GM12878 (cell line): ENCODE results near the gene CANX. TPM values are rescaled to one million over a fixed set of nuclear protein-coding genes. Genes with fewer than 3 reads are reported as not detected.

Source experiments
- ATAC-seq: fragments of 200-7000 bp; cut with Tn5 transposase; 3 replicates; pipeline ENCODE4 v1.9.1; 2020; ENCODE audit warnings: mild to moderate bottlenecking, moderate library complexity
- Bru-seq: library from RNA; stranded (reverse); fragments of 400-500 nt; gene quantifications from one replicate; lab custom pipeline; 2021; lab: Mats Ljungman, UMichigan
- BruChase-seq, 2 experiments: library from RNA; stranded (reverse); fragments of 400-500 nt; gene quantifications; one replicate each; lab custom pipeline; 2021; lab: Mats Ljungman, UMichigan
- BruUV-seq: library from RNA; stranded (reverse); fragments of 400-500 nt; replicated peaks from 2 replicates; lab custom pipeline; 2021; lab: Mats Ljungman, UMichigan
- CTCF ChIA-PET: fragments of 300-600 bp; sonication (Branson Sonifier 250); formaldehyde crosslinking; extraction: SDS; loops from one replicate; lab custom pipeline; 2021; ENCODE audit warnings: inconsistent platforms; lab: Yijun Ruan, JAX
- POLR2A ChIA-PET: fragments of 350-600 bp; formaldehyde crosslinking; extraction: SDS; loops from one replicate; lab custom pipeline; 2021; ENCODE audit warnings: inconsistent platforms; lab: Charles Lee
- RAD21 ChIA-PET: fragments of 300-600 bp; sonication (Branson Sonifier 250); formaldehyde crosslinking; loops from one replicate; lab custom pipeline; 2023; ENCODE audit warnings: antibody characterized with exemption; ENCODE audit not compliant: unreplicated experiment; lab: Charles Lee
- SMC1A ChIA-PET: fragments of 300-600 bp; sonication (Branson Sonifier 250); formaldehyde crosslinking; loops from one replicate; lab custom pipeline; 2023; ENCODE audit not compliant: unreplicated experiment, uncharacterized antibody; lab: Charles Lee
- DNase-seq: peaks from one replicate; pipeline ENCODE4 v3.0.0-alpha.2; 2011; ENCODE audit warnings: low read depth, low spot score
- FAIRE-seq: peaks from 3 replicates; lab custom pipeline; 2011; peaks lifted over from hg19 to GRCh38; lab: Jason Lieb, UNC
- H2AFZ ChIP-seq: 2 replicates; pipeline ENCODE4 v1.6.0; 2011; ENCODE audit warnings: low read depth, low read length, control low read depth; ENCODE audit not compliant: control insufficient read depth
- H3K27ac ChIP-seq: 2 replicates; pipeline ENCODE4 v1.5.1; 2011; ENCODE audit warnings: control low read depth; ENCODE audit not compliant: control insufficient read depth, insufficient read depth
- H3K27me3 ChIP-seq, 2 experiments: replicated peaks in 1 of 2; 2 replicates each; pipeline versions ENCODE4 v1.6.0 to v1.6.1; 2011; ENCODE audit warnings: low read length in 1 of 2; ENCODE audit not compliant: control insufficient read depth in 2 of 2, insufficient read depth in 2 of 2
- H3K36me3 ChIP-seq, 2 experiments: 2 replicates each; pipeline ENCODE4 v1.5.1; 2011; ENCODE audit warnings: low read length in 1 of 2; ENCODE audit not compliant: control insufficient read depth in 2 of 2, insufficient read depth in 2 of 2
- H3K4me1 ChIP-seq: 2 replicates; pipeline ENCODE4 v1.6.1; 2011; ENCODE audit warnings: mild to moderate bottlenecking, low read length, moderate library complexity, mixed read lengths; ENCODE audit not compliant: control insufficient read depth, insufficient read depth
- H3K4me2 ChIP-seq: 2 replicates; pipeline ENCODE4 v1.6.0; 2011; ENCODE audit warnings: control low read depth; ENCODE audit not compliant: control insufficient read depth, insufficient read depth
- H3K4me3 ChIP-seq: fragments of 200-600 bp; sonication (generic); 2 replicates; pipeline ENCODE4 v1.5.1; 2016
- H3K79me2 ChIP-seq: 2 replicates; pipeline ENCODE4 v1.6.0; 2011; ENCODE audit warnings: low read length; ENCODE audit not compliant: control insufficient read depth, insufficient read depth
- H3K9ac ChIP-seq: 2 replicates; pipeline ENCODE4 v1.8.0; 2011; ENCODE audit warnings: low read length, control low read depth, mixed read lengths; ENCODE audit not compliant: control insufficient read depth, insufficient read depth
- H3K9me3 ChIP-seq: replicated peaks from 3 replicates; pipeline ENCODE4 v1.5.1; 2011; ENCODE audit warnings: mild to moderate bottlenecking, low read length; ENCODE audit not compliant: control insufficient read depth, insufficient read depth
- H4K20me1 ChIP-seq: 2 replicates; pipeline ENCODE4 v1.6.0; 2011; ENCODE audit not compliant: control insufficient read depth, insufficient read depth
- CHD2 ChIP-seq: IDR thresholded peaks from 2 replicates; pipeline ENCODE4 v1.6.1; 2011; ENCODE audit warnings: low read depth, low read length, improper control_type of control experiment, borderline replicate concordance
- EGR1 ChIP-seq, 2 experiments: IDR thresholded peaks; 1 replicate in 1 of 2; 2 replicates in 1 of 2; pipeline ENCODE4 v1.6.1; 2011 to 2012; ENCODE audit warnings: low read depth in 2 of 2, low read length in 2 of 2, borderline replicate concordance in 1 of 2, mild to moderate bottlenecking in 1 of 2, moderate library complexity in 1 of 2
- NKRF ChIP-seq: fragments of 450-650 bp; conservative IDR thresholded peaks from 2 replicates; pipeline ENCODE4 v1.6.1; 2017; ENCODE audit warnings: mild to moderate bottlenecking, moderate library complexity
- NR2C1 ChIP-seq: fragments of 450-650 bp; IDR thresholded peaks from 2 replicates; pipeline ENCODE4 v1.6.1; 2017; ENCODE audit warnings: antibody characterized with exemption, mild to moderate bottlenecking, moderate library complexity
- USF2 ChIP-seq: IDR thresholded peaks from 2 replicates; pipeline ENCODE4 v1.6.1; 2011; ENCODE audit warnings: low read depth, low read length, improper control_type of control experiment, borderline replicate concordance
- ZNF274 ChIP-seq: IDR thresholded peaks from one replicate; pipeline ENCODE4 v1.8.0; 2011; ENCODE audit not compliant: insufficient read length, insufficient read depth
- WGBS: methylation state at CpG from one replicate; pipeline ENCODE4 v1.1.6; 2016; ENCODE audit warnings: low lambda C conversion rate; ENCODE audit not compliant: insufficient replicate concordance, insufficient coverage; ENCODE audit errors: missing lambda C conversion rate; 5-methylcytosine and 5-hydroxymethylcytosine counted together
- in situ Hi-C: fragments of 300-500 bp; cut with MboI; formaldehyde crosslinking; loops from 9 replicates; pipeline ENCODE4 v1.14.3; 2018; ENCODE audit warnings: mixed read lengths
- intact Hi-C: fragments of 100-400 bp; cut with micrococcal nuclease; formaldehyde crosslinking; loops from one replicate; pipeline ENCODE4 v1.14.2; 2022; ENCODE audit not compliant: unreplicated experiment
- long read RNA-seq, 2 experiments: library from polyadenylated mRNA; unstranded; transcript quantifications; one replicate each; pipeline ENCODE4 v2.0.0, GENCODE V29; 2019 to 2020
- polyA minus RNA-seq, 3 experiments: library from RNA; depleted of rRNA, polyadenylated mRNA; stranded (reverse); fragments of >200 nt; gene quantifications; 2 replicates each; pipeline ENCODE4 v1.2.3, GENCODE V29; 2011
- polyA plus RNA-seq, 11 experiments: library from polyadenylated mRNA; depleted of rRNA in 4 of 11; unstranded in 6 of 11; stranded (reverse) in 5 of 11; fragments of >200 nt; fragmentation: Nextera tagmentation in 4 of 11; fragmentation: Illumina TruSeq in 1 of 11; extraction: Ambion mirVana in 4 of 11; extraction: Trizol in 1 of 11; gene quantifications; 1 replicate in 1 of 11; 2 replicates in 10 of 11; pipeline versions ENCODE4 v1.2.1 to v1.2.3, GENCODE V29; 2011 to 2016; ENCODE audit warnings: inconsistent platforms in 2 of 11, missing spikeins in 2 of 11, low read depth in 1 of 11
- total RNA-seq, 4 experiments: library from RNA; depleted of rRNA in 3 of 4; stranded (reverse); fragments of >200 nt in 3 of 4; fragmentation: Illumina TruSeq in 1 of 4; extraction: Trizol in 1 of 4; gene quantifications; 2 replicates each; pipeline versions ENCODE4 v1.2.1 to v1.2.3, GENCODE V29; 2013 to 2021
- TF ChIP-seq, protein P1 (sequence below): IDR thresholded peaks from 2 replicates; pipeline ENCODE4 v1.6.1; 2012; ENCODE audit warnings: mild to moderate bottlenecking, low read depth, low read length

Gene CANX, protein sequence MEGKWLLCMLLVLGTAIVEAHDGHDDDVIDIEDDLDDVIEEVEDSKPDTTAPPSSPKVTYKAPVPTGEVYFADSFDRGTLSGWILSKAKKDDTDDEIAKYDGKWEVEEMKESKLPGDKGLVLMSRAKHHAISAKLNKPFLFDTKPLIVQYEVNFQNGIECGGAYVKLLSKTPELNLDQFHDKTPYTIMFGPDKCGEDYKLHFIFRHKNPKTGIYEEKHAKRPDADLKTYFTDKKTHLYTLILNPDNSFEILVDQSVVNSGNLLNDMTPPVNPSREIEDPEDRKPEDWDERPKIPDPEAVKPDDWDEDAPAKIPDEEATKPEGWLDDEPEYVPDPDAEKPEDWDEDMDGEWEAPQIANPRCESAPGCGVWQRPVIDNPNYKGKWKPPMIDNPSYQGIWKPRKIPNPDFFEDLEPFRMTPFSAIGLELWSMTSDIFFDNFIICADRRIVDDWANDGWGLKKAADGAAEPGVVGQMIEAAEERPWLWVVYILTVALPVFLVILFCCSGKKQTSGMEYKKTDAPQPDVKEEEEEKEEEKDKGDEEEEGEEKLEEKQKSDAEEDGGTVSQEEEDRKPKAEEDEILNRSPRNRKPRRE
- 285 and 287 TPM in 2 replicates for total RNA-seq (2013; cell fraction: nucleolus; rRNA removed)
- 259 and 322 TPM in 2 replicates for total RNA-seq (2014; rRNA removed)
- total RNA-seq (2014; rRNA removed; fragmentation: Illumina TruSeq; extraction: Trizol): 416 and 430 TPM in 2 replicates
- total RNA-seq (2021): 550 and 555 TPM in 2 replicates
- polyA plus RNA-seq (2011; ENCODE audit: low read depth): 328 TPM
- polyA plus RNA-seq (2011; rRNA removed): 602 and 605 TPM in 2 replicates
- 137 and 177 TPM in 2 replicates for polyA plus RNA-seq (2011; cell fraction: cytosol; rRNA removed)
- 109 and 125 TPM in 2 replicates for polyA plus RNA-seq (2011; cell fraction: nucleus; rRNA removed)
- polyA plus RNA-seq (2012): 303 and 419 TPM in 2 replicates
- polyA plus RNA-seq (2014; fragmentation: Illumina TruSeq; extraction: Trizol): 393 and 480 TPM in 2 replicates
- 100 to 1,000 TPM in 1 of 2 experiments, 10 to 100 TPM in 1; 78.2 to 139 TPM for polyA plus RNA-seq (2014; fragmentation: Nextera tagmentation; extraction: Ambion mirVana)
- polyA plus RNA-seq (2014; rRNA removed): 261 and 326 TPM in 2 replicates
- polyA plus RNA-seq (2016; fragmentation: Nextera tagmentation; extraction: Ambion mirVana): 100 to 1,000 TPM; 433 to 469 TPM
- polyA minus RNA-seq (2011; rRNA and poly(A)+ RNA removed): 439 and 652 TPM in 2 replicates
- 262 and 309 TPM in 2 replicates for polyA minus RNA-seq (2011; cell fraction: cytosol; rRNA and poly(A)+ RNA removed)
- 71.2 and 97.1 TPM in 2 replicates for polyA minus RNA-seq (2011; cell fraction: nucleus; rRNA and poly(A)+ RNA removed)
- Bru-seq, nascent RNA: percentile 94 among the genes with signal in this experiment
- BruChase-seq, experiment 1, labeled RNA remaining after a 6-hour chase: percentile 99 among the genes with signal in this experiment
- percentile 97 among the genes with signal in this experiment for BruChase-seq, experiment 2, labeled RNA remaining after a 2-hour chase
- long read RNA-seq, experiment 1, full-length matches to known transcripts: 103 of 149 reads
- long read RNA-seq, experiment 1, partial matches to known transcripts: 22 of 149 reads
- long read RNA-seq, experiment 1, other reads (novel, unspliced or antisense): 24 of 149 reads
- long read RNA-seq, experiment 2, full-length matches to known transcripts: 277 of 520 reads
- long read RNA-seq, experiment 2, partial matches to known transcripts: 221 of 520 reads
- long read RNA-seq, experiment 2, other reads (novel, unspliced or antisense): 22 of 520 reads

DNA sequence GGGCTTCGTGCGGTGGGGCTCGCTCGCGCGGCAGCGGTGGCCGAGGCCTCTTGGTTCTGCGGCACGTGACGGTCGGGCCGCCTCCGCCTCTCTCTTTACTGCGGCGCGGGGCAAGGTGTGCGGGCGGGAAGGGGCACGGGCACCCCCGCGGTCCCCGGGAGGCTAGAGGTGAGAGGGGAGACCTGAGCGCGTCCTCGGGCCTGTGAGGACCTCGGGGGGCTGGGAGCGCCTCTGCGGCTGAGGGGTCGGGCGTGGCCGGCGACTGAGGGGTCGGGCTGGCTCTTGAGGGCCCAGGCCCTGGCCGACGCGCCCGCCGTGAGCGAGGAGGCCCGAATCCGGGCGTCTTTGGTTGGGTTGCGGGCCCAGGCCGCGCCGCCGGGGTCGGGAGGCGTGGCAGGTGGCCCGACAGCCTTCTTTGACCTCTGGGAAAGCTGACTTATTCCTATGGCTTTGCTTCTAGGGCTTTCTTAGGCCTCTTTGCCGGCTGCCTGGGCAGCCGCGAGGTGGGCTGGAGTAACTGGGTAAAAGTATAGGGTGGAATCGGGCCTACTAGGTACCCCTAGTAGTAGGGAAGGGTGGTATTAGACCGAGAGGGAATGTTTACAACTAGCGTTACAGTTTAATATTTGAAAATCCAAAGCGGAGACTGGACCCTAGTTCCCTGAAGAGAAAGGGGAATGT lies at the start of gene CANX:
CANX (plus strand) TSS at position 33 of the 681 bp plus-strand sequence. CDS start 6,715 bp downstream, outside the sequence.
- peak within 1 kb of the TSS; percentile 98 for H3K27ac ChIP-seq
- no peaks in the 10 kb centered on the region for H3K27me3 ChIP-seq
- ChIA-PET CTCF (interaction anchor here (1.2 to 2.2 kb wide), 2 partner anchors 19 to 75 kb away, joined by 3 to 6 read pairs; partner anchors contain the start of genes CBY3 and HNRNPH1), POLR2A (interaction anchor here (1.1 to 1.9 kb wide), 4 partner anchors 19 to 76 kb away, joined by 3 to 9 read pairs (median 8); partner anchors contain the start of genes CBY3, HNRNPH1 and MAML1), SMC1A (interaction anchor here (0.7 to 1.9 kb wide), 2 partner anchors 33 to 81 kb away, joined by 3 to 6 read pairs; partner anchors contain the start of gene MAML1), RAD21 (interaction anchor here (0.6 to 1.5 kb wide), 2 partner anchors 11 to 21 kb away, joined by 3 to 7 read pairs; no protein-coding TSS in a partner anchor)
- ATAC-seq: peak; percentile 17
- H3K36me3 ChIP-seq: peaks cover 0 to 3% of the 10 kb centered on the region in 2 experiments; a peak in 2 of 4 replicates
- H3K4me1 ChIP-seq: peaks cover 14% of the 10 kb centered on the region
- H2AFZ ChIP-seq: peak within 1 kb of the TSS; percentile 57
- intact Hi-C loops: loop anchor here (1.0 to 2.0 kb wide), 3 partner anchors 21 to 76 kb away; partner anchors contain the start of genes HNRNPH1 and MAML1
- WGBS: under 1% methylated on average over 57 of the region's 58 CpGs
- H3K9ac ChIP-seq: peak within 1 kb of the TSS; percentile 100
- H3K9me3 ChIP-seq: no peaks in the 10 kb centered on the region
- no peak for FAIRE-seq
- in situ Hi-C loops: no loop called here
- H4K20me1 ChIP-seq: no peaks in the 10 kb centered on the region; the same call in 1 of the 2 replicates
- no TSS peak for BruUV-seq
- DNase-seq: no peak
- H3K79me2 ChIP-seq: peaks cover 57% of the 10 kb centered on the region
- peak within 1 kb of the TSS; percentile 75 for H3K4me2 ChIP-seq
- peak within 1 kb of the TSS; percentile 89 for H3K4me3 ChIP-seq
- TF ChIP-seq EGR1 (IDR thresholded peaks at IDR 0.05; ENCODE audit: borderline replicate concordance in 1 of 2, low read depth in 2 of 2, low read length in 2 of 2): peak; percentile 20 to 44; a peak in 2 of 3 replicates
- peak; percentile 75 for TF ChIP-seq USF2
- TF ChIP-seq, protein P1, sequence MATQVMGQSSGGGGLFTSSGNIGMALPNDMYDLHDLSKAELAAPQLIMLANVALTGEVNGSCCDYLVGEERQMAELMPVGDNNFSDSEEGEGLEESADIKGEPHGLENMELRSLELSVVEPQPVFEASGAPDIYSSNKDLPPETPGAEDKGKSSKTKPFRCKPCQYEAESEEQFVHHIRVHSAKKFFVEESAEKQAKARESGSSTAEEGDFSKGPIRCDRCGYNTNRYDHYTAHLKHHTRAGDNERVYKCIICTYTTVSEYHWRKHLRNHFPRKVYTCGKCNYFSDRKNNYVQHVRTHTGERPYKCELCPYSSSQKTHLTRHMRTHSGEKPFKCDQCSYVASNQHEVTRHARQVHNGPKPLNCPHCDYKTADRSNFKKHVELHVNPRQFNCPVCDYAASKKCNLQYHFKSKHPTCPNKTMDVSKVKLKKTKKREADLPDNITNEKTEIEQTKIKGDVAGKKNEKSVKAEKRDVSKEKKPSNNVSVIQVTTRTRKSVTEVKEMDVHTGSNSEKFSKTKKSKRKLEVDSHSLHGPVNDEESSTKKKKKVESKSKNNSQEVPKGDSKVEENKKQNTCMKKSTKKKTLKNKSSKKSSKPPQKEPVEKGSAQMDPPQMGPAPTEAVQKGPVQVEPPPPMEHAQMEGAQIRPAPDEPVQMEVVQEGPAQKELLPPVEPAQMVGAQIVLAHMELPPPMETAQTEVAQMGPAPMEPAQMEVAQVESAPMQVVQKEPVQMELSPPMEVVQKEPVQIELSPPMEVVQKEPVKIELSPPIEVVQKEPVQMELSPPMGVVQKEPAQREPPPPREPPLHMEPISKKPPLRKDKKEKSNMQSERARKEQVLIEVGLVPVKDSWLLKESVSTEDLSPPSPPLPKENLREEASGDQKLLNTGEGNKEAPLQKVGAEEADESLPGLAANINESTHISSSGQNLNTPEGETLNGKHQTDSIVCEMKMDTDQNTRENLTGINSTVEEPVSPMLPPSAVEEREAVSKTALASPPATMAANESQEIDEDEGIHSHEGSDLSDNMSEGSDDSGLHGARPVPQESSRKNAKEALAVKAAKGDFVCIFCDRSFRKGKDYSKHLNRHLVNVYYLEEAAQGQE: 0 out of 2 replicates have a peak, but pooled peaks have one; percentile 8
- TF ChIP-seq NKRF: peak; percentile 91
- 0 out of 2 replicates have a peak, but pooled peaks have one; percentile 32 for TF ChIP-seq NR2C1
- no peak for TF ChIP-seq CHD2
- TF ChIP-seq ZNF274: no peak
